ENCODE results near the gene FGF19.

The FGF19 gene

GRCh38 chr11:69661413-69661715 lies 42.5 kb downstream of the FGF19 start:
- H3K4me3 ChIP-seq (ENCODE audit: low read length) = no peak overlapping the region
- H3K27ac ChIP-seq (ENCODE audit: low read depth, low read length) = no peak overlapping the region
- no peaks in the 10 kb centered on the region for H3K27me3 ChIP-seq (ENCODE audit: control insufficient read depth, low read length)
- H3K4me1 ChIP-seq (ENCODE audit: control insufficient read depth, low read length) = no peaks in the 10 kb centered on the region
- TF ChIP-seq EZH2phosphoT487 (IDR thresholded peaks at IDR 0.05; ENCODE audit: borderline replicate concordance, low read length) (no peak), CTCF (IDR thresholded peaks at IDR 0.05; ENCODE audit: low read depth, low read length, poor library complexity, severe bottlenecking) (no peak)
- no peaks in the 10 kb centered on the region for H3K9me3 ChIP-seq (ENCODE audit: control insufficient read depth, insufficient read depth, low read length)
- no peak overlapping the region for H3K4me2 ChIP-seq (ENCODE audit: low read length)
- no peaks in the 10 kb centered on the region for H3K79me2 ChIP-seq (ENCODE audit: control insufficient read depth, low read length)
- H3K36me3 ChIP-seq (ENCODE audit: control insufficient read depth, low read length) = peaks cover 2% of the 10 kb centered on the region; the same call in 1 of the 2 replicates
- no peaks in the 10 kb centered on the region for H4K20me1 ChIP-seq (ENCODE audit: control insufficient read depth, insufficient read depth, low read depth, low read length)
- H3K9me2 ChIP-seq (replicated peaks; ENCODE audit: control insufficient read depth, low read length) = no peaks in the 10 kb centered on the region
- no peaks in the 10 kb centered on the region for H3F3A ChIP-seq (ENCODE audit: control insufficient read depth, insufficient read depth)

- H3K36me3 ChIP-seq (ENCODE audit: control insufficient read depth, low read length) = no peaks in the 10 kb centered on the region; the same call in 1 of the 2 replicates
- H3K9me3 ChIP-seq (ENCODE audit: control insufficient read depth, insufficient read depth, low read length) = no peaks in the 10 kb centered on the region
- no peak for TF ChIP-seq CTCF (IDR thresholded peaks at IDR 0.05; ENCODE audit: low read depth, low read length, poor library complexity, severe bottlenecking)
- no peak for TF ChIP-seq EZH2phosphoT487 (IDR thresholded peaks at IDR 0.05; ENCODE audit: borderline replicate concordance, low read length)
- no peaks in the 10 kb centered on the region for H3K79me2 ChIP-seq (ENCODE audit: control insufficient read depth, low read length)
- no peak overlapping the region for H3K4me2 ChIP-seq (ENCODE audit: low read length)
- no peaks in the 10 kb centered on the region for H3F3A ChIP-seq (ENCODE audit: control insufficient read depth, insufficient read depth)
- no peaks in the 10 kb centered on the region for H4K20me1 ChIP-seq (ENCODE audit: control insufficient read depth, insufficient read depth, low read depth, low read length)
- H3K4me3 ChIP-seq (ENCODE audit: low read length) = no peak overlapping the region
- no peaks in the 10 kb centered on the region for H3K27me3 ChIP-seq (ENCODE audit: control insufficient read depth, low read length)
- H3K4me1 ChIP-seq (ENCODE audit: control insufficient read depth, low read length) = no peaks in the 10 kb centered on the region
- no peaks in the 10 kb centered on the region for H3K9me2 ChIP-seq (replicated peaks; ENCODE audit: control insufficient read depth, low read length)
- H3K27ac ChIP-seq (ENCODE audit: low read depth, low read length) = no peak overlapping the region
Measured at GRCh38 chr11:69660001-69660500, 43.8 kb downstream of the FGF19 start.

GRCh38 chr11:69659591-69659990 lies 44.2 kb downstream of the FGF19 start:
- Histone ChIP-seq H3K27me3 (ENCODE audit: control insufficient read depth, low read length) (no peaks in the 10 kb centered on the region), H3K4me2 (ENCODE audit: low read length) (no peak overlapping the region), H3K9me2 (replicated peaks; ENCODE audit: control insufficient read depth, low read length) (no peaks in the 10 kb centered on the region), H3K4me1 (ENCODE audit: control insufficient read depth, low read length) (no peaks in the 10 kb centered on the region), H4K20me1 (ENCODE audit: control insufficient read depth, insufficient read depth, low read depth, low read length) (no peaks in the 10 kb centered on the region), H3K27ac (ENCODE audit: low read depth, low read length) (no peak overlapping the region), H3K36me3 (ENCODE audit: control insufficient read depth, low read length) (no peaks in the 10 kb centered on the region; the same call in 1 of the 2 replicates), H3K79me2 (ENCODE audit: control insufficient read depth, low read length) (no peaks in the 10 kb centered on the region), H3K9me3 (ENCODE audit: control insufficient read depth, insufficient read depth, low read length) (no peaks in the 10 kb centered on the region), H3K4me3 (ENCODE audit: low read length) (no peak overlapping the region), H3F3A (ENCODE audit: control insufficient read depth, insufficient read depth) (no peaks in the 10 kb centered on the region)
- TF ChIP-seq CTCF (IDR thresholded peaks at IDR 0.05; ENCODE audit: low read depth, low read length, poor library complexity, severe bottlenecking) = no peak
- no peak for TF ChIP-seq EZH2phosphoT487 (IDR thresholded peaks at IDR 0.05; ENCODE audit: borderline replicate concordance, low read length)

All from DOHH2 (cell line).